Stomach (tissue), 4 donors: Measurements from ENCODE around the gene ZNF746.

ENCODE experiments used
- CTCF ChIP-seq, 7 experiments: fragments of 450-650 bp in 4 of 7; fragments of 200-600 bp in 3 of 7; sonication (generic) in 3 of 7; IDR thresholded peaks; one replicate each; pipeline ENCODE4 v1.5.1; 2016 to 2019; ENCODE audit warnings: antibody characterized with exemption in 7 of 7, control low read depth in 2 of 7, mild to moderate bottlenecking in 1 of 7
- EP300 ChIP-seq: sonication (generic); formaldehyde crosslinking; IDR thresholded peaks from one replicate; pipeline ENCODE4 v1.6.1; 2017; ENCODE audit warnings: antibody characterized with exemption
- POLR2A ChIP-seq, 4 donors: fragments of 450-650 bp; IDR thresholded peaks; one replicate each; pipeline ENCODE4 v1.6.1; 2016; ENCODE audit warnings: antibody characterized with exemption in 4 of 4, control low read depth in 2 of 4, mild to moderate bottlenecking in 1 of 4, moderate library complexity in 1 of 4

- no peak for TF ChIP-seq CTCF (IDR thresholded peaks at IDR 0.05)
- TF ChIP-seq EP300: no peak
- TF ChIP-seq POLR2A (IDR thresholded peaks at IDR 0.05): no peak
These were observed 42.9 kb downstream of the ZNF746 start for GRCh38 chr7:149454750-149455149.
